ENCODE measurements around the gene PRKN. TPM values are rescaled to one million over a fixed set of nuclear protein-coding genes. Genes with fewer than 3 reads are reported as not detected.

Gene PRKN
- total RNA-seq, 1 donor from 2014 or later: 5.1 TPM

DNA sequence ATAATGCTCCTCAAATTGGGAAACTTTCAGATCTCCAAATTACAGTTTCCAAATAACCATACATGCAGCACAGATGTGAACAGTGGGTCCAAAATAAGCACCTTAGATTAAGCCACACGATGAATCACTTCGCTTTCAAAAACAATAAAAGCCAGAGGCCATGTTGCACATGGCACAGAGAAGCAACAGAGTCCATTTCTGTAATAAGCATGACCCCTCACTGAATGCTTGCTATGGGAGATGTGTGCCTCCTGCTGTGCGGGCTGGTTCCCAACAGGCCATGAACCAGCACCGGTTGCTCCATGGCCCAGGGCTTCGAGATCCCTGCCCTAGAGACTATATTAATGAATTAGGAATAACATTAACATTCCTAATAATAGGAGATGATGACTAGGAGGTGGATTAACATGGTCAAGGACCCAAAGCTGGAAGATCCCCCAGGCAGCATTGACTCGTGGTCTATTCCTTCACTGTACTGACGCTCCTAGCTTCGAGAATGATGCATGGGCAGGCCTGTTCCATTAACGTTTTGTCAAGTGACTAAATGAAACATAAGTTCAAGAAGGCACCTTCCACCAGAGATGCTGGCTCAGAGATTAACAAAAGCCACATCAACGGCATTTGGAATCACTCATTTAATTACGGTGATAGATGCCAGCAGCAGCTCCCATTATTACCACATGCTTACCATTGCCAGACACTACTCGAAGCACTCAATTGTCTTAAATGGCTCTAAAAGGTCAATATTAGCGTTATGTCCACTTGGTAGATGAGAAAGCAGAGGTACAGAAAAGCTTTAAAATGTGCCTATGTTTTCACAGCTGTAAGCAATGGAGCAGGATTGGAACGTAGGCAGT is 983.1 kb downstream of the PRKN start:
- TF ChIP-seq, protein P1, sequence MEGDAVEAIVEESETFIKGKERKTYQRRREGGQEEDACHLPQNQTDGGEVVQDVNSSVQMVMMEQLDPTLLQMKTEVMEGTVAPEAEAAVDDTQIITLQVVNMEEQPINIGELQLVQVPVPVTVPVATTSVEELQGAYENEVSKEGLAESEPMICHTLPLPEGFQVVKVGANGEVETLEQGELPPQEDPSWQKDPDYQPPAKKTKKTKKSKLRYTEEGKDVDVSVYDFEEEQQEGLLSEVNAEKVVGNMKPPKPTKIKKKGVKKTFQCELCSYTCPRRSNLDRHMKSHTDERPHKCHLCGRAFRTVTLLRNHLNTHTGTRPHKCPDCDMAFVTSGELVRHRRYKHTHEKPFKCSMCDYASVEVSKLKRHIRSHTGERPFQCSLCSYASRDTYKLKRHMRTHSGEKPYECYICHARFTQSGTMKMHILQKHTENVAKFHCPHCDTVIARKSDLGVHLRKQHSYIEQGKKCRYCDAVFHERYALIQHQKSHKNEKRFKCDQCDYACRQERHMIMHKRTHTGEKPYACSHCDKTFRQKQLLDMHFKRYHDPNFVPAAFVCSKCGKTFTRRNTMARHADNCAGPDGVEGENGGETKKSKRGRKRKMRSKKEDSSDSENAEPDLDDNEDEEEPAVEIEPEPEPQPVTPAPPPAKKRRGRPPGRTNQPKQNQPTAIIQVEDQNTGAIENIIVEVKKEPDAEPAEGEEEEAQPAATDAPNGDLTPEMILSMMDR (IDR thresholded peaks at IDR 0.05; ENCODE audit: unreplicated experiment): no peak
- DNase-seq (ENCODE audit: low spot score): no peak
- no peaks in the 10 kb centered on the region for H3K4me1 Mint-ChIP-seq (ENCODE audit: unreplicated experiment)
- H3K27ac Mint-ChIP-seq (ENCODE audit: unreplicated experiment): no peak overlapping the region
- no peaks in the 10 kb centered on the region for H3K36me3 Mint-ChIP-seq (ENCODE audit: low read depth, unreplicated experiment)
- H3K4me3 Mint-ChIP-seq (ENCODE audit: unreplicated experiment): no peak overlapping the region
- no peaks in the 10 kb centered on the region for H3K9me3 Mint-ChIP-seq (ENCODE audit: unreplicated experiment)
- peaks cover 2% of the 10 kb centered on the region for H3K27me3 Mint-ChIP-seq (ENCODE audit: unreplicated experiment)

DNA sequence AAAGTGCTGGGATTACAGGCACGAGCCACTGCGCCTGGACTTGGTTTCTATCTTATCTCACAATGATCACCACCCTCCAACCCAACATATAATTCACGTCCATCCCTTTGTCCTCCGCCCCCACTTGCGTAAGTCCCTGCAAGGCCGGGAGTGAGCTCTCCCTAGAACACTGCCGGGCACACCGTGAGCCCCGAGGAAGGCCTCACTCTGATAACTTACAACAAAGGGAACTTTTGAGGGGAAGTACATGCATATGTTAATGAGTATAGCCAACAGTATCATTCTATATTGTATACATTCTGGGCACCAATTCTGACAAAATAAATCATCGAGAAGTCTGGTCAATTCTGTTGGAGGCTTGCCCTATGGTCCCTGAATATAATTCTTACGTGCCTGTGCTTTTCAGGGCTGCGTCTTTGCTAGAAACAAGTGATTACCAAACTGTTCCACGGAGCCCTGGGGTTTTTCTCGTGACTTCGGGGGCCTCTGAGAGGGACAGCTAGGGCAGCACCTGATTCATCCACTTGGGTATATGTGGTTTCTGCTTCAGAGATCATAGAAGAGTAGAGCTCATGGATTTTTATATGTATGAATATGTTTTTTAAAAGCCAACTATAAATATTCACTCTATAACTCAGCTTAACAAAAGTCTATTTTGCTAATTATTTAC is 983.9 kb downstream of the PRKN start:
- peaks cover 2% of the 10 kb centered on the region for H3K27me3 Mint-ChIP-seq (ENCODE audit: unreplicated experiment)
- DNase-seq (ENCODE audit: low spot score): no peak
- no peaks in the 10 kb centered on the region for H3K9me3 Mint-ChIP-seq (ENCODE audit: unreplicated experiment)
- no peak overlapping the region for H3K4me3 Mint-ChIP-seq (ENCODE audit: unreplicated experiment)
- no peak overlapping the region for H3K27ac Mint-ChIP-seq (ENCODE audit: unreplicated experiment)
- H3K36me3 Mint-ChIP-seq (ENCODE audit: low read depth, unreplicated experiment): no peaks in the 10 kb centered on the region
- TF ChIP-seq, protein P1 (IDR thresholded peaks at IDR 0.05; ENCODE audit: unreplicated experiment): no peak
- no peaks in the 10 kb centered on the region for H3K4me1 Mint-ChIP-seq (ENCODE audit: unreplicated experiment)

GRCh38 chr6:161740486-161740885 is 987.1 kb downstream of the PRKN start:
- peaks cover 5% of the 10 kb centered on the region for H3K27me3 Mint-ChIP-seq (ENCODE audit: unreplicated experiment)
- no peak overlapping the region for H3K27ac Mint-ChIP-seq (ENCODE audit: unreplicated experiment)
- H3K36me3 Mint-ChIP-seq (ENCODE audit: low read depth, unreplicated experiment): no peaks in the 10 kb centered on the region
- TF ChIP-seq, protein P1 (IDR thresholded peaks at IDR 0.05; ENCODE audit: unreplicated experiment): no peak
- H3K9me3 Mint-ChIP-seq (ENCODE audit: unreplicated experiment): no peaks in the 10 kb centered on the region
- no peaks in the 10 kb centered on the region for H3K4me1 Mint-ChIP-seq (ENCODE audit: unreplicated experiment)
- H3K4me3 Mint-ChIP-seq (ENCODE audit: unreplicated experiment): no peak overlapping the region
- no peak for DNase-seq (ENCODE audit: low spot score)

DNA sequence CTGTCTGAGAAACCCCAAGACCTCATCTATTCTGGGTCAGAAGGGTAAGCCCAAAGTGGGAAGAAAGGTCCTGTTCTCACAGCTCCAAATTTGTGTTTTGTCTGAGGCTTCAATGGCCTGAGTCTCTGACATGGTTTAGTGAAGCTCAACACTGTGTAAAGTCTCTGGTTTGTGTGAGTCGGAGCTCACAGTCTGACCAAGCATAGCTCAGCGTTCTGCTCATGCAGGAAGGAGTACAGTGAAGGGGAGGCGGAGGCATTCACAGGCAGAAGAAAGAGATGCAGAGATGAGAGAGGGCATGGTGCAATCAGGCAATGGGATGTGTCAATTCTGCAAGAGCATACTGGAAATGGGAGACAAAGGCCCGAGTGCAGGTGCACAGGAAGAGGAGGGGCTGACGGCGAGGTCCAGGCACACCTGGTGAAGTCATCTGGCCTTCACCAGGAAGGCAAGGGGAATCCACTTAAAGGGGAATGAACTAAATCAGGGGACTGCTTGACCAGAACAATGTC is 990.7 kb downstream of the PRKN start:
- Mint-ChIP-seq H3K4me3 (ENCODE audit: unreplicated experiment) (no peak overlapping the region), H3K27me3 (ENCODE audit: unreplicated experiment) (peaks cover 5% of the 10 kb centered on the region), H3K9me3 (ENCODE audit: unreplicated experiment) (no peaks in the 10 kb centered on the region), H3K4me1 (ENCODE audit: unreplicated experiment) (no peaks in the 10 kb centered on the region), H3K36me3 (ENCODE audit: low read depth, unreplicated experiment) (no peaks in the 10 kb centered on the region), H3K27ac (ENCODE audit: unreplicated experiment) (no peak overlapping the region)
- DNase-seq (ENCODE audit: low spot score): no peak
- TF ChIP-seq, protein P1 (IDR thresholded peaks at IDR 0.05; ENCODE audit: unreplicated experiment): no peak

GRCh38 chr6:161736326-161736725 is 991.2 kb downstream of the PRKN start:
- no peak overlapping the region for H3K4me3 Mint-ChIP-seq (ENCODE audit: unreplicated experiment)
- no peaks in the 10 kb centered on the region for H3K9me3 Mint-ChIP-seq (ENCODE audit: unreplicated experiment)
- DNase-seq (ENCODE audit: low spot score): no peak

More at GRCh38 chr6:161736326-161736725, 991.2 kb downstream of the PRKN start:
- H3K4me1 Mint-ChIP-seq (ENCODE audit: unreplicated experiment): no peaks in the 10 kb centered on the region
- H3K27ac Mint-ChIP-seq (ENCODE audit: unreplicated experiment): no peak overlapping the region
- H3K36me3 Mint-ChIP-seq (ENCODE audit: low read depth, unreplicated experiment): no peaks in the 10 kb centered on the region
- H3K27me3 Mint-ChIP-seq (ENCODE audit: unreplicated experiment): peaks cover 5% of the 10 kb centered on the region
- TF ChIP-seq, protein P1 (IDR thresholded peaks at IDR 0.05; ENCODE audit: unreplicated experiment): no peak
